IMR-90 (cell line): Measurements from ENCODE around the gene PYGB.

Source experiments
- BHLHE40 ChIP-seq: fragments of 150-350 bp; IDR thresholded peaks from 2 replicates; pipeline ENCODE4 v1.6.1; 2016; ENCODE audit warnings: mild to moderate bottlenecking, low read depth, low read length
- NFE2L2 ChIP-seq: fragments of 150-350 bp; IDR thresholded peaks from 2 replicates; pipeline ENCODE4 v1.6.1; 2016; ENCODE audit warnings: low read depth, mild to moderate bottlenecking, low read length
- POLR2A ChIP-seq: IDR thresholded peaks from 2 replicates; pipeline ENCODE4 v1.6.1; 2012; ENCODE audit warnings: mild to moderate bottlenecking, low read depth, low read length
- RAD21 ChIP-seq: IDR thresholded peaks from 2 replicates; pipeline ENCODE4 v1.6.1; 2012; ENCODE audit warnings: low read length, improper control_type of control experiment
- RCOR1 ChIP-seq: IDR thresholded peaks from 2 replicates; pipeline ENCODE4 v1.6.1; 2012; ENCODE audit warnings: mild to moderate bottlenecking, low read length, improper control_type of control experiment; ENCODE audit not compliant: insufficient replicate concordance
- RFX5 ChIP-seq: IDR thresholded peaks from 2 replicates; pipeline ENCODE4 v1.8.0; 2012; ENCODE audit warnings: low read depth, mild to moderate bottlenecking, low read length, moderate library complexity
- SMC3 ChIP-seq: fragments of 150-350 bp; IDR thresholded peaks from 2 replicates; pipeline ENCODE4 v1.6.1; 2016; ENCODE audit warnings: low read depth, mild to moderate bottlenecking, antibody characterized with exemption, low read length, moderate library complexity
- TF ChIP-seq, protein P1 (sequence below): conservative IDR thresholded peaks from 2 replicates; pipeline ENCODE4 v1.5.1; 2012; ENCODE audit warnings: mild to moderate bottlenecking, low read depth, low read length, improper control_type of control experiment
- TF ChIP-seq, protein P2 (sequence below): fragments of 150-350 bp; IDR thresholded peaks from 2 replicates; pipeline ENCODE4 v1.6.1; 2017; ENCODE audit warnings: mild to moderate bottlenecking, antibody characterized with exemption, low read length, low read depth
- TF ChIP-seq, protein P3 (sequence below): fragments of 150-350 bp; IDR thresholded peaks from 2 replicates; pipeline ENCODE4 v1.6.1; 2016; ENCODE audit warnings: low read depth, mild to moderate bottlenecking, low read length, moderate library complexity, borderline replicate concordance

DNA sequence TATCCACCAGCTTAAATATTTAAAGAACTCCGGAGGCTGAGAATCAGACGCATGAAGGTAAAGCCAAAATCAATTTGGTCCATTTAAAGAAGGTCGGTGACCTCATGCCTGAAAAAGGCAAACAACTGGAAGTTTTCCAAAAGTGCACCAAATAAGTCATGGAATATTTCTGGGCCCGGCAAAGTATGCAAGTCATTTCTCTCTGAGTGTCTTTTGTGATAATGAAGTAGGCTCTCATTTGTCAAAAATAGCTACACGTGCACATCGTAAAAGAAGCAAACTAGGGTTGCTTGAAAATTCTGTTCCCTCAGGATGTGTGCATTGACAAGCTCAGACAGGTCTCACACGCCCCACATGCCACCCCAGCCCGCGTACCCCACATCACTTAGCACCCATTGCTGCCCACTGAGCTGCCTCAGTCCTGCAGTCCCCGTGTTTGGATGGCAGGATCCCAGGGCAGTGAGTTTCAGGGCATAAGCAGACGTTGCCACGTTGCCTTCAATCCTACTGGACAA is 20.5 kb upstream of the PYGB start:
- TF ChIP-seq, protein P1, sequence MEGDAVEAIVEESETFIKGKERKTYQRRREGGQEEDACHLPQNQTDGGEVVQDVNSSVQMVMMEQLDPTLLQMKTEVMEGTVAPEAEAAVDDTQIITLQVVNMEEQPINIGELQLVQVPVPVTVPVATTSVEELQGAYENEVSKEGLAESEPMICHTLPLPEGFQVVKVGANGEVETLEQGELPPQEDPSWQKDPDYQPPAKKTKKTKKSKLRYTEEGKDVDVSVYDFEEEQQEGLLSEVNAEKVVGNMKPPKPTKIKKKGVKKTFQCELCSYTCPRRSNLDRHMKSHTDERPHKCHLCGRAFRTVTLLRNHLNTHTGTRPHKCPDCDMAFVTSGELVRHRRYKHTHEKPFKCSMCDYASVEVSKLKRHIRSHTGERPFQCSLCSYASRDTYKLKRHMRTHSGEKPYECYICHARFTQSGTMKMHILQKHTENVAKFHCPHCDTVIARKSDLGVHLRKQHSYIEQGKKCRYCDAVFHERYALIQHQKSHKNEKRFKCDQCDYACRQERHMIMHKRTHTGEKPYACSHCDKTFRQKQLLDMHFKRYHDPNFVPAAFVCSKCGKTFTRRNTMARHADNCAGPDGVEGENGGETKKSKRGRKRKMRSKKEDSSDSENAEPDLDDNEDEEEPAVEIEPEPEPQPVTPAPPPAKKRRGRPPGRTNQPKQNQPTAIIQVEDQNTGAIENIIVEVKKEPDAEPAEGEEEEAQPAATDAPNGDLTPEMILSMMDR = no peak
- no peak for TF ChIP-seq SMC3
- TF ChIP-seq, protein P2, sequence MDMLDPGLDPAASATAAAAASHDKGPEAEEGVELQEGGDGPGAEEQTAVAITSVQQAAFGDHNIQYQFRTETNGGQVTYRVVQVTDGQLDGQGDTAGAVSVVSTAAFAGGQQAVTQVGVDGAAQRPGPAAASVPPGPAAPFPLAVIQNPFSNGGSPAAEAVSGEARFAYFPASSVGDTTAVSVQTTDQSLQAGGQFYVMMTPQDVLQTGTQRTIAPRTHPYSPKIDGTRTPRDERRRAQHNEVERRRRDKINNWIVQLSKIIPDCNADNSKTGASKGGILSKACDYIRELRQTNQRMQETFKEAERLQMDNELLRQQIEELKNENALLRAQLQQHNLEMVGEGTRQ = no peak
- peak; percentile 12; the same call in 1 of the 2 replicates for TF ChIP-seq BHLHE40
- no peak for TF ChIP-seq NFE2L2
- no peak for TF ChIP-seq POLR2A
- TF ChIP-seq RAD21 = no peak
- TF ChIP-seq RFX5 = no peak
- TF ChIP-seq RCOR1 = no peak
- TF ChIP-seq, protein P3, sequence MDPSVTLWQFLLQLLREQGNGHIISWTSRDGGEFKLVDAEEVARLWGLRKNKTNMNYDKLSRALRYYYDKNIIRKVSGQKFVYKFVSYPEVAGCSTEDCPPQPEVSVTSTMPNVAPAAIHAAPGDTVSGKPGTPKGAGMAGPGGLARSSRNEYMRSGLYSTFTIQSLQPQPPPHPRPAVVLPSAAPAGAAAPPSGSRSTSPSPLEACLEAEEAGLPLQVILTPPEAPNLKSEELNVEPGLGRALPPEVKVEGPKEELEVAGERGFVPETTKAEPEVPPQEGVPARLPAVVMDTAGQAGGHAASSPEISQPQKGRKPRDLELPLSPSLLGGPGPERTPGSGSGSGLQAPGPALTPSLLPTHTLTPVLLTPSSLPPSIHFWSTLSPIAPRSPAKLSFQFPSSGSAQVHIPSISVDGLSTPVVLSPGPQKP = no peak
